ENCODE data around the gene TSEN34.

Gene TSEN34

DNA sequence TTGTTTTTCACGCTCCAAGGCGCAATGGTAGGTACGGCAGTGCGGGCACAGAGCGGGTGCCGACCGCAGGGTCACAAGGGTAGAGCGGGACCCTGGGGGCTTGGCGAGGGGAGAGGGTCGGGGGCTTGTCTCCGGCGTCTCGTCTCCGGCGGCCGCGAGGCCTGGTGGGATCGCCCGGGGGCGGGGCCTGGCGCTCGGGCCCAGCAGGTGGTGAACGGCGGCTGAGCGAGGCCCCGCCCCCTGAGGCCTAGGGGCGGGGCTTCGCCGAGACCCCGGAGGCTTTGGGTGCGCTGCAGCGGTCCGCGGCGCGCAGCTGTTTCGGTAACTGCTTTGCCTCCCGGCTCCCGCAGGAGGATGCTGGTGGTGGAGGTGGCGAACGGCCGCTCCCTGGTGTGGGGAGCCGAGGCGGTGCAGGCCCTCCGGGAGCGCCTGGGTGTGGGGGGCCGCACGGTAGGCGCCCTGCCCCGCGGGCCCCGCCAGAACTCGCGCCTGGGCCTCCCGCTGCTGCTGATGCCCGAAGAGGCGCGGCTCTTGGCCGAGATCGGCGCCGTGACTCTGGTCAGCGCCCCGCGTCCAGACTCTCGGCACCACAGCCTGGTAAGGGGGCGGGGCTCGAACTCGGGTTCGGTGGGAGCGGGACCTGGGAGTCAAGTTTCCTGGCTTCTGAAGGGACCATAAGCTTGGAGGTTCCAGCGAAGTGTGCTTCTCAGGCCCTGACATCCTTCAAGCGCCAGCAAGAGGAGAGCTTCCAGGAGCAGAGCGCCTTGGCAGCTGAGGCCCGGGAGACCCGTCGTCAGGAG lies at the start of gene TSEN34 (continued):
- TF ChIP-seq, protein P1, sequence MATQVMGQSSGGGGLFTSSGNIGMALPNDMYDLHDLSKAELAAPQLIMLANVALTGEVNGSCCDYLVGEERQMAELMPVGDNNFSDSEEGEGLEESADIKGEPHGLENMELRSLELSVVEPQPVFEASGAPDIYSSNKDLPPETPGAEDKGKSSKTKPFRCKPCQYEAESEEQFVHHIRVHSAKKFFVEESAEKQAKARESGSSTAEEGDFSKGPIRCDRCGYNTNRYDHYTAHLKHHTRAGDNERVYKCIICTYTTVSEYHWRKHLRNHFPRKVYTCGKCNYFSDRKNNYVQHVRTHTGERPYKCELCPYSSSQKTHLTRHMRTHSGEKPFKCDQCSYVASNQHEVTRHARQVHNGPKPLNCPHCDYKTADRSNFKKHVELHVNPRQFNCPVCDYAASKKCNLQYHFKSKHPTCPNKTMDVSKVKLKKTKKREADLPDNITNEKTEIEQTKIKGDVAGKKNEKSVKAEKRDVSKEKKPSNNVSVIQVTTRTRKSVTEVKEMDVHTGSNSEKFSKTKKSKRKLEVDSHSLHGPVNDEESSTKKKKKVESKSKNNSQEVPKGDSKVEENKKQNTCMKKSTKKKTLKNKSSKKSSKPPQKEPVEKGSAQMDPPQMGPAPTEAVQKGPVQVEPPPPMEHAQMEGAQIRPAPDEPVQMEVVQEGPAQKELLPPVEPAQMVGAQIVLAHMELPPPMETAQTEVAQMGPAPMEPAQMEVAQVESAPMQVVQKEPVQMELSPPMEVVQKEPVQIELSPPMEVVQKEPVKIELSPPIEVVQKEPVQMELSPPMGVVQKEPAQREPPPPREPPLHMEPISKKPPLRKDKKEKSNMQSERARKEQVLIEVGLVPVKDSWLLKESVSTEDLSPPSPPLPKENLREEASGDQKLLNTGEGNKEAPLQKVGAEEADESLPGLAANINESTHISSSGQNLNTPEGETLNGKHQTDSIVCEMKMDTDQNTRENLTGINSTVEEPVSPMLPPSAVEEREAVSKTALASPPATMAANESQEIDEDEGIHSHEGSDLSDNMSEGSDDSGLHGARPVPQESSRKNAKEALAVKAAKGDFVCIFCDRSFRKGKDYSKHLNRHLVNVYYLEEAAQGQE (tag by site-specific recombination; IDR thresholded peaks at IDR 0.05), result peak; percentile 63; the same call in 1 of the 2 replicates

DNA sequence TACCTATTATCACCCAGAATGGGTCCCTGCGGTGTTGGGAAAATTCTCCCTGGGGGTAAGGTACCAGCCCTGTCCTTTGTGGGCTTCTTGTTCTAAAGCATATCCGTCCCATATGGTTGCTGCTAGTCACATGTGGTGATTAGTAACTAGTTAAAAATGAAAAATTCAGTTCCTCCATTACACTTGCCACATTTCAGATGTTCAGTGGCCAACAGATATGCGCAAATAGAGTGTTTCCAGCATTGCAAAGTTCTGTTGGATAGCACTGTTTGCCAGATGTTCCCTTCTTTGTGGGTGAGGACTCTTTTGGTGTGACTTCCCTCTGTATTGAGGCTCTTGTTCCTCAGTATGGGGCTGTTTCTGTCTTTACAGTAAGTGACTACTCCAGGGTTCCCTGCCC lies 49.8 kb upstream of the TSEN34 start:
- no peak overlapping the region for H3K4me3 ChIP-seq (ENCODE audit: low read depth, low read length)
- ChIA-PET CTCF (no interaction called here), POLR2A (interaction anchor here (0.6 to 1.1 kb wide), 2 partner anchors 16 to 30 kb away, joined by 3 read pairs; no protein-coding TSS in a partner anchor)
- TF ChIP-seq ZNF76 (tag by site-specific recombination; IDR thresholded peaks at IDR 0.05; ENCODE audit: borderline replicate concordance, low read depth), result no peak
- no peak for TF ChIP-seq ZEB2 (tag by site-specific recombination; IDR thresholded peaks at IDR 0.05)
- TF ChIP-seq ZNF184 (tag by site-specific recombination; IDR thresholded peaks at IDR 0.05), result no peak
- TF ChIP-seq KLF8 (tag by site-specific recombination; IDR thresholded peaks at IDR 0.05), result no peak
- no peak for TF ChIP-seq ZNF341 (tag by site-specific recombination; IDR thresholded peaks at IDR 0.05; ENCODE audit: low read depth)
- TF ChIP-seq IKZF3 (tag by site-specific recombination; IDR thresholded peaks at IDR 0.05), result no peak
- TF ChIP-seq ZNF223 (tag by site-specific recombination; IDR thresholded peaks at IDR 0.05), result no peak
- TF ChIP-seq ZNF560 (tag by site-specific recombination; IDR thresholded peaks at IDR 0.05; ENCODE audit: borderline replicate concordance), result no peak
- no peak for TF ChIP-seq ZNF530 (tag by site-specific recombination; IDR thresholded peaks at IDR 0.05; ENCODE audit: low read depth)
- no peak overlapping the region for H3K27ac ChIP-seq (ENCODE audit: extremely low read depth, low read depth, low read length)
- peaks cover 6% of the 10 kb centered on the region for H3K4me1 ChIP-seq (ENCODE audit: control insufficient read depth, insufficient read depth, low read length)
- H3K9me3 ChIP-seq (ENCODE audit: control insufficient read depth, insufficient read depth, low read depth, low read length), result no peaks in the 10 kb centered on the region
- peaks cover 40 to 79% of the 10 kb centered on the region in 2 experiments for H3K36me3 ChIP-seq (ENCODE audit: control insufficient read depth in 2 of 2, insufficient read depth in 1 of 2, low read length in 2 of 2)

DNA sequence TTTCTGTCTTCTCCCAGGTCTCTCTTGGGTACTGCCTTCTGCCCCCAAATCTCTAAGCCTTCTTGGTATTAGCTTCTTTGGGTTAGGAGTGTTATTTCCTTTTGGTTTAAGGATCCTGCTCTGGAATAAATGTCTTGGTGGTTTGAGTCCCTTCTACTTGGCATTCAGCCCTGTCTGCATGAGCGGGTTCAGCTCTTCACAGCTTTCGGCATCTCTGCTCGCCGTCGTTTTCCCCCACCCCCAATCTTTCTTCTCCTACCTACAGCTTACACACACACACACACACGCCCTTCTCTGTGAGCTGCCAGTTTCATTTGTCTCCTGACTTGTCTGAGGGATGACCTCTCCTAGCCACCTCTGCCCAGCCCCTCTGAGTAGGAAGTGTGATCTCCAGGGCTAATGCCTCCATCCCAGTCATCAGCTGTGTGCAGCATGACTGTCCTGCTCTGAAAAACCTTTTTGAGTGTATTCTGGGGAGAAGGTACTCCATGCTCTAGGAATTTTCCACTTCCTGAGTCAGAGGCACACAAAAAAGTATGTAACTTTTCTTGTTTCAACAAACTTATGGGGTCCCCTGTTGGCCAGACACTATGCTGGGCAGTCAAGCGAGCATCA lies 48.8 kb upstream of the TSEN34 start:
- POLR2A ChIA-PET, result interaction anchor here (0.6 to 1.1 kb wide), 3 partner anchors 10 to 31 kb away, joined by 3 to 5 read pairs (median 3); partner anchors contain the start of genes PRPF31 and TFPT
- no peaks in the 10 kb centered on the region for H3K9me3 ChIP-seq (ENCODE audit: control insufficient read depth, insufficient read depth, low read depth, low read length)
- peaks cover 5% of the 10 kb centered on the region for H3K4me1 ChIP-seq (ENCODE audit: control insufficient read depth, insufficient read depth, low read length)
- no peak overlapping the region for H3K27ac ChIP-seq (ENCODE audit: extremely low read depth, low read depth, low read length)
- H3K4me3 ChIP-seq (ENCODE audit: low read depth, low read length), result no peak overlapping the region
- TF ChIP-seq, protein P2, sequence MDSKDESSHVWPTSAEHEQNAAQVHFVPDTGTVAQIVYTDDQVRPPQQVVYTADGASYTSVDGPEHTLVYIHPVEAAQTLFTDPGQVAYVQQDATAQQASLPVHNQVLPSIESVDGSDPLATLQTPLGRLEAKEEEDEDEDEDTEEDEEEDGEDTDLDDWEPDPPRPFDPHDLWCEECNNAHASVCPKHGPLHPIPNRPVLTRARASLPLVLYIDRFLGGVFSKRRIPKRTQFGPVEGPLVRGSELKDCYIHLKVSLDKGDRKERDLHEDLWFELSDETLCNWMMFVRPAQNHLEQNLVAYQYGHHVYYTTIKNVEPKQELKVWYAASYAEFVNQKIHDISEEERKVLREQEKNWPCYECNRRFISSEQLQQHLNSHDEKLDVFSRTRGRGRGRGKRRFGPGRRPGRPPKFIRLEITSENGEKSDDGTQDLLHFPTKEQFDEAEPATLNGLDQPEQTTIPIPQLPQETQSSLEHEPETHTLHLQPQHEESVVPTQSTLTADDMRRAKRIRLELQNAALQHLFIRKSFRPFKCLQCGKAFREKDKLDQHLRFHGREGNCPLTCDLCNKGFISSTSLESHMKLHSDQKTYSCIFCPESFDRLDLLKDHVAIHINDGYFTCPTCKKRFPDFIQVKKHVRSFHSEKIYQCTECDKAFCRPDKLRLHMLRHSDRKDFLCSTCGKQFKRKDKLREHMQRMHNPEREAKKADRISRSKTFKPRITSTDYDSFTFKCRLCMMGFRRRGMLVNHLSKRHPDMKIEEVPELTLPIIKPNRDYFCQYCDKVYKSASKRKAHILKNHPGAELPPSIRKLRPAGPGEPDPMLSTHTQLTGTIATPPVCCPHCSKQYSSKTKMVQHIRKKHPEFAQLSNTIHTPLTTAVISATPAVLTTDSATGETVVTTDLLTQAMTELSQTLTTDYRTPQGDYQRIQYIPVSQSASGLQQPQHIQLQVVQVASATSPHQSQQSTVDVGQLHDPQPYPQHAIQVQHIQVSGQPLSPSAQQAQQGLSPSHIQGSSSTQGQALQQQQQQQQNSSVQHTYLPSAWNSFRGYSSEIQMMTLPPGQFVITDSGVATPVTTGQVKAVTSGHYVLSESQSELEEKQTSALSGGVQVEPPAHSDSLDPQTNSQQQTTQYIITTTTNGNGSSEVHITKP (tag by site-specific recombination; IDR thresholded peaks at IDR 0.05), result no peak
- no peak for TF ChIP-seq OVOL3 (tag by site-specific recombination; IDR thresholded peaks at IDR 0.05)
- TF ChIP-seq ZNF623 (tag by site-specific recombination; IDR thresholded peaks at IDR 0.05), result no peak
- H3K36me3 ChIP-seq (ENCODE audit: control insufficient read depth in 2 of 2, insufficient read depth in 1 of 2, low read length in 2 of 2), result peaks cover 47 to 88% of the 10 kb centered on the region in 2 experiments
- CTCF ChIA-PET, result no interaction called here

Data from HEK293 (cell line).